CD14-positive monocyte (primary cell): Measurements from ENCODE around the gene TSBP1. TPM values are rescaled to one million over a fixed set of nuclear protein-coding genes. Genes with fewer than 3 reads are reported as not detected.

Experiments
- DNase-seq, 3 donors: peaks; one replicate each; pipeline ENCODE4 v3.0.0-alpha.2; 2011 to 2022
- H2AFZ ChIP-seq: 2 replicates; pipeline ENCODE4 v1.6.0; 2012; ENCODE audit warnings: mild to moderate bottlenecking, low read depth, low read length, inconsistent platforms; ENCODE audit not compliant: insufficient read depth, poor library complexity, severe bottlenecking
- H3K27ac ChIP-seq, 2 donors: 1 replicate in 1 of 2; 2 replicates in 1 of 2; pipeline ENCODE4 v1.5.1; 2012 to 2013; ENCODE audit warnings: low read length in 2 of 2, control low read depth in 1 of 2, inconsistent platforms in 1 of 2, low read depth in 1 of 2, mild to moderate bottlenecking in 1 of 2
- H3K27me3 ChIP-seq, 2 donors: one replicate each; pipeline versions ENCODE4 v1.6.0 to v1.6.1; 2011 to 2013; ENCODE audit warnings: low read length in 2 of 2; ENCODE audit not compliant: control insufficient read depth in 2 of 2, insufficient read depth in 2 of 2
- H3K36me3 ChIP-seq, 2 donors: replicated peaks in 1 of 2; 1 replicate in 1 of 2; 2 replicates in 1 of 2; pipeline versions ENCODE4 v1.5.1 to v1.6.1; 2012 to 2013; ENCODE audit warnings: low read length in 2 of 2, control low read depth in 1 of 2, inconsistent platforms in 1 of 2, mild to moderate bottlenecking in 1 of 2; ENCODE audit not compliant: insufficient read depth in 2 of 2, control insufficient read depth in 1 of 2
- H3K4me1 ChIP-seq, 2 donors: 1 replicate in 1 of 2; 2 replicates in 1 of 2; pipeline versions ENCODE4 v1.5.1 to v1.6.1; 2012 to 2013; ENCODE audit warnings: low read length in 2 of 2, control low read depth in 1 of 2, inconsistent platforms in 1 of 2, mild to moderate bottlenecking in 1 of 2, moderate library complexity in 1 of 2; ENCODE audit not compliant: insufficient read depth in 2 of 2, control insufficient read depth in 1 of 2
- H3K4me2 ChIP-seq: replicated peaks from 2 replicates; pipeline ENCODE3; 2012; ENCODE audit warnings: low read length, moderate library complexity, mild to moderate bottlenecking; ENCODE audit not compliant: poor library complexity, severe bottlenecking; ENCODE audit errors: extremely low read depth
- H3K4me3 ChIP-seq, 3 experiments: fragments of 200-600 bp in 1 of 3; sonication (generic) in 1 of 3; replicated peaks in 1 of 3; 1 replicate in 2 of 3; 2 replicates in 1 of 3; pipeline ENCODE4 v1.5.1; 2011 to 2013; ENCODE audit warnings: low read length in 3 of 3, mild to moderate bottlenecking in 3 of 3, control low read depth in 2 of 3, low read depth in 2 of 3, inconsistent platforms in 1 of 3, moderate library complexity in 1 of 3
- H3K79me2 ChIP-seq: 2 replicates; pipeline ENCODE4 v1.6.0; 2012; ENCODE audit warnings: mild to moderate bottlenecking, control low read depth, inconsistent platforms, low read length, moderate library complexity; ENCODE audit not compliant: insufficient read depth
- H3K9ac ChIP-seq: 2 replicates; pipeline ENCODE4 v1.6.0; 2017; ENCODE audit warnings: low read length, mild to moderate bottlenecking; ENCODE audit not compliant: insufficient read depth, poor library complexity, severe bottlenecking
- H3K9me3 ChIP-seq, 2 donors: replicated peaks in 1 of 2; 1 replicate in 1 of 2; 2 replicates in 1 of 2; pipeline versions ENCODE4 v1.5.1 to v1.6.1; 2012 to 2013; ENCODE audit warnings: low read length in 2 of 2, control low read depth in 1 of 2; ENCODE audit not compliant: control insufficient read depth in 1 of 2, insufficient read depth in 1 of 2
- H4K20me1 ChIP-seq: 2 replicates; pipeline ENCODE4 v1.6.0; 2012; ENCODE audit warnings: mild to moderate bottlenecking, low read length, control low read depth, moderate library complexity; ENCODE audit not compliant: insufficient read depth
- H3K27ac Mint-ChIP-seq, 7 donors: one replicate each; pipeline ENCODE4 v1.8.0; 2020; ENCODE audit warnings: mild to moderate bottlenecking in 7 of 7, mixed read lengths in 7 of 7, moderate library complexity in 6 of 7, inconsistent platforms in 2 of 7
- H3K27me3 Mint-ChIP-seq, 3 donors: one replicate each; pipeline ENCODE4 v1.8.0; 2021 to 2022; ENCODE audit warnings: low read depth in 3 of 3, mild to moderate bottlenecking in 3 of 3, mixed read lengths in 3 of 3, moderate library complexity in 3 of 3, inconsistent platforms in 1 of 3
- H3K36me3 Mint-ChIP-seq, 2 donors: one replicate each; pipeline ENCODE4 v1.8.0; 2020; ENCODE audit warnings: mixed read lengths in 2 of 2, inconsistent platforms in 1 of 2, mild to moderate bottlenecking in 1 of 2
- H3K4me1 Mint-ChIP-seq: one replicate; pipeline ENCODE4 v1.8.0; 2020; ENCODE audit warnings: mild to moderate bottlenecking, mixed read lengths
- H3K4me3 Mint-ChIP-seq, 2 donors: one replicate each; pipeline ENCODE4 v1.8.0; 2020; ENCODE audit warnings: mild to moderate bottlenecking in 2 of 2, mixed read lengths in 2 of 2, moderate library complexity in 1 of 2
- H3K9me3 Mint-ChIP-seq, 7 donors: one replicate each; pipeline ENCODE4 v1.8.0; 2020 to 2022; ENCODE audit warnings: mixed read lengths in 7 of 7, mild to moderate bottlenecking in 6 of 7, moderate library complexity in 6 of 7, inconsistent platforms in 2 of 7
- WGBS: methylation state at CpG from one replicate; pipeline ENCODE4 v1.1.5; 2013; ENCODE audit warnings: missing lambda C conversion rate; ENCODE audit not compliant: insufficient coverage; 5-methylcytosine and 5-hydroxymethylcytosine counted together
- intact Hi-C, 2 donors: fragments of 100-400 bp; cut with micrococcal nuclease; formaldehyde crosslinking; loops; one replicate each; pipeline versions ENCODE4 v1.15.0 to v1.15.1; 2023
- polyA minus RNA-seq: library from RNA; depleted of rRNA, polyadenylated mRNA; stranded (reverse); fragments of >200 nt; gene quantifications from 2 replicates; pipeline ENCODE4 v1.2.3, GENCODE V29; 2012
- polyA plus RNA-seq, 3 donors: library from polyadenylated mRNA; depleted of rRNA in 1 of 3; unstranded in 2 of 3; stranded (reverse) in 1 of 3; fragments of 300-500 nt in 2 of 3; fragments of >200 nt in 1 of 3; fragmentation: Illumina TruSeq in 2 of 3; gene quantifications; 1 replicate in 2 of 3; 2 replicates in 1 of 3; pipeline ENCODE4 v1.2.3, GENCODE V29; 2012 to 2021
- total RNA-seq, 12 experiments: library from RNA in 1 of 12; stranded (reverse) in 1 of 12; fragments of 120-200 nt in 1 of 12; gene quantifications; one replicate each; pipeline ENCODE4 v1.2.4 and lab custom pipeline; 2013 to 2026; ENCODE audit warnings: mixed read lengths in 6 of 12, inconsistent platforms in 1 of 12
- TF ChIP-seq, protein P1 (sequence below): fragments of 200-600 bp; IDR thresholded peaks from one replicate; pipeline ENCODE4 v1.8.0; 2022; ENCODE audit warnings: antibody characterized with exemption, mild to moderate bottlenecking

The TSBP1 gene, protein sequence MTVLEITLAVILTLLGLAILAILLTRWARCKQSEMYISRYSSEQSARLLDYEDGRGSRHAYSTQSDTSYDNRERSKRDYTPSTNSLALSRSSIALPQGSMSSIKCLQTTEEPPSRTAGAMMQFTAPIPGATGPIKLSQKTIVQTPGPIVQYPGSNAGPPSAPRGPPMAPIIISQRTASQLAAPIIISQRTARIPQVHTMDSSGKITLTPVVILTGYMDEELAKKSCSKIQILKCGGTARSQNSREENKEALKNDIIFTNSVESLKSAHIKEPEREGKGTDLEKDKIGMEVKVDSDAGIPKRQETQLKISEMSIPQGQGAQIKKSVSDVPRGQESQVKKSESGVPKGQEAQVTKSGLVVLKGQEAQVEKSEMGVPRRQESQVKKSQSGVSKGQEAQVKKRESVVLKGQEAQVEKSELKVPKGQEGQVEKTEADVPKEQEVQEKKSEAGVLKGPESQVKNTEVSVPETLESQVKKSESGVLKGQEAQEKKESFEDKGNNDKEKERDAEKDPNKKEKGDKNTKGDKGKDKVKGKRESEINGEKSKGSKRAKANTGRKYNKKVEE
- not detected for total RNA-seq (2013)
- polyA plus RNA-seq = not detected
- polyA minus RNA-seq = not detected in 2 replicates
- 0 to 3.2 (median 0) reads per million in 11 experiments for total RNA-seq (lab: John Stamatoyannopoulos, UW)

DNA sequence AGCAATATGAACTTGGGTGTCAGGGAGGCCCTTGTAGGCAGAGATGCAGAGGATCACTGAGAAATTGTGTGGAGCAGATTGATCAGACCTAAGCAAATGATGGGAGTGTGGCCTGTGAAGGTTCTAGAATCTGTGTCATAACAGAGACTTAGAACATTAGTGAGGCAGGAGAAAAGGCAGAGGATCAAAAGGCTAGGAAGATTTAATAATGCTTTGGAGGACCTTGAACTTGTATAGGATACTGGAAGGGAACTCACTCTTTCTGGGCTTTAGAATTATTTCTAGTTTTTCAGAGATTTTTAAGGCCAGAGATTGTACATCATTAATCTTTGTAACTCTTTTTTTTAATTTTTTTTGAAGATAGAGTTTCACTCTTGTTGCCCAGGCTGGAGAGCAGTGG lies at the start of gene TSBP1:
TSS of gene TSBP1 (minus strand) at position 101 of the 400 bp plus-strand sequence. CDS start 197 bp downstream, outside the sequence.
- H2AFZ ChIP-seq = no peak within 1 kb of the TSS

DNA sequence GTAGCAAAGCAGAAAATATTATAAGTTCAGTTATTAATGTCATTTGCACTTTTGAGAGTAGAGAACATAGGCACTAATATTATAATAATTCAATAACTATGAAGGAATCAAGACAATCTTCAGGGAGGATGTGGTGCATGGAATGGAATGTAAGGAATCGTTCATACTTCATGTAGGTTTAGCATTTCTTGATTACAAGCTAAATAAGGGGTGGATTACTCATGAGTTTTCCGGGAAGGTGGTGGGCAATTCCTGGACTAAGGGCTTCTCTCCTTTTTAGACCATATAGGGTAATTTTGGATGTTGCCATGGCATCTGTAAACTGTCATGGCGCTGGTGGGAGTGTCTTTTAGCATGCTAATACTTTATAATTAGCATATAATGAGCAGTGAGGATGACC lies 44.3 kb upstream of the TSBP1 start:
- peaks cover 4 to 6% of the 10 kb centered on the region in 2 donors for H3K4me1 ChIP-seq
- DNase-seq = no peak
- H3K4me2 ChIP-seq = no peak overlapping the region
- H3K36me3 ChIP-seq = no peaks in the 10 kb centered on the region
- WGBS = 100% methylated on average over 1 of the region's 3 CpGs
- no peak overlapping the region for H3K27ac ChIP-seq
- H3K4me3 ChIP-seq = no peak overlapping the region
- peaks cover 0 to 2% (median 0%) of the 10 kb centered on the region in 7 donors for H3K9me3 Mint-ChIP-seq
- H3K4me1 Mint-ChIP-seq = peaks cover 11% of the 10 kb centered on the region
- no peak overlapping the region for H3K27ac Mint-ChIP-seq
- peaks cover 13 to 30% (median 20%) of the 10 kb centered on the region in 3 donors for H3K27me3 Mint-ChIP-seq
- H3K9me3 ChIP-seq = no peaks in the 10 kb centered on the region
- H3K36me3 Mint-ChIP-seq = no peaks in the 10 kb centered on the region
- TF ChIP-seq, protein P1, sequence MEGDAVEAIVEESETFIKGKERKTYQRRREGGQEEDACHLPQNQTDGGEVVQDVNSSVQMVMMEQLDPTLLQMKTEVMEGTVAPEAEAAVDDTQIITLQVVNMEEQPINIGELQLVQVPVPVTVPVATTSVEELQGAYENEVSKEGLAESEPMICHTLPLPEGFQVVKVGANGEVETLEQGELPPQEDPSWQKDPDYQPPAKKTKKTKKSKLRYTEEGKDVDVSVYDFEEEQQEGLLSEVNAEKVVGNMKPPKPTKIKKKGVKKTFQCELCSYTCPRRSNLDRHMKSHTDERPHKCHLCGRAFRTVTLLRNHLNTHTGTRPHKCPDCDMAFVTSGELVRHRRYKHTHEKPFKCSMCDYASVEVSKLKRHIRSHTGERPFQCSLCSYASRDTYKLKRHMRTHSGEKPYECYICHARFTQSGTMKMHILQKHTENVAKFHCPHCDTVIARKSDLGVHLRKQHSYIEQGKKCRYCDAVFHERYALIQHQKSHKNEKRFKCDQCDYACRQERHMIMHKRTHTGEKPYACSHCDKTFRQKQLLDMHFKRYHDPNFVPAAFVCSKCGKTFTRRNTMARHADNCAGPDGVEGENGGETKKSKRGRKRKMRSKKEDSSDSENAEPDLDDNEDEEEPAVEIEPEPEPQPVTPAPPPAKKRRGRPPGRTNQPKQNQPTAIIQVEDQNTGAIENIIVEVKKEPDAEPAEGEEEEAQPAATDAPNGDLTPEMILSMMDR = no peak
- H3K9ac ChIP-seq = no peak overlapping the region
- peaks cover 10% of the 10 kb centered on the region in 2 donors for H3K27me3 ChIP-seq
- H3K4me3 Mint-ChIP-seq = no peak overlapping the region
- no peaks in the 10 kb centered on the region for H3K79me2 ChIP-seq
- no peaks in the 10 kb centered on the region for H4K20me1 ChIP-seq
- intact Hi-C loops = loop anchor here in 1 of 2 donors (10.0 kb wide), 1 partner anchor 171 kb away; no protein-coding TSS in a partner anchor
- H2AFZ ChIP-seq = peak overlapping the region; percentile 32

More for the DNA sequence above, at the start of gene TSBP1:
- Mint-ChIP-seq H3K27ac (no peak within 1 kb of the TSS), H3K36me3 (no peaks in the 10 kb centered on the region), H3K4me3 (peak within 1 kb of the TSS in 1 of 2 donors; percentile 3), H3K4me1 (no peaks in the 10 kb centered on the region), H3K27me3 (peaks cover 1 to 8% (median 2%) of the 10 kb centered on the region in 3 donors), H3K9me3 (peaks cover 0 to 2% (median 0%) of the 10 kb centered on the region in 7 donors)
- Histone ChIP-seq H3K9me3 (no peaks in the 10 kb centered on the region), H3K4me3 (no peak within 1 kb of the TSS), H3K27ac (no peak within 1 kb of the TSS), H3K36me3 (no peaks in the 10 kb centered on the region), H3K79me2 (no peaks in the 10 kb centered on the region), H3K9ac (no peak within 1 kb of the TSS), H3K27me3 (no peaks in the 10 kb centered on the region), H3K4me1 (no peaks in the 10 kb centered on the region), H4K20me1 (no peaks in the 10 kb centered on the region), H3K4me2 (no peak within 1 kb of the TSS)
- TF ChIP-seq, protein P1 = no peak
- intact Hi-C loops = no loop called here
- no peak for DNase-seq
